Ishikawa (cell line): ENCODE data around the gene CALCR.

ENCODE experiments used
- CEBPB ChIP-seq: IDR thresholded peaks from 2 replicates; pipeline ENCODE4 v1.6.1; 2012
- CREB1 ChIP-seq: IDR thresholded peaks from 2 replicates; pipeline ENCODE4 v1.6.1; 2012; ENCODE audit warnings: low read depth
- EP300 ChIP-seq: IDR thresholded peaks from 2 replicates; pipeline ENCODE4 v1.6.1; 2012; ENCODE audit warnings: borderline replicate concordance
- MAX ChIP-seq: IDR thresholded peaks from 2 replicates; pipeline ENCODE4 v1.6.1; 2012
- NFIC ChIP-seq: IDR thresholded peaks from 2 replicates; pipeline ENCODE4 v1.6.1; 2012
- RAD21 ChIP-seq: IDR thresholded peaks from 2 replicates; pipeline ENCODE4 v1.6.1; 2012; ENCODE audit warnings: low read depth
- TAF1 ChIP-seq: IDR thresholded peaks from 2 replicates; pipeline ENCODE4 v1.6.1; 2012; ENCODE audit warnings: low read depth, mild to moderate bottlenecking
- TCF12 ChIP-seq: IDR thresholded peaks from 2 replicates; pipeline ENCODE4 v1.6.1; 2012; ENCODE audit warnings: low read depth
- TEAD4 ChIP-seq: IDR thresholded peaks from 2 replicates; pipeline ENCODE4 v1.6.1; 2012
- YY1 ChIP-seq: IDR thresholded peaks from 2 replicates; pipeline ENCODE4 v1.6.1; 2012; ENCODE audit warnings: low read depth
- ZBTB7A ChIP-seq: IDR thresholded peaks from 2 replicates; pipeline ENCODE4 v1.6.1; 2012; ENCODE audit warnings: low read depth
- TF ChIP-seq, protein P1 (sequence below): IDR thresholded peaks from 2 replicates; pipeline ENCODE4 v1.6.1; 2012; ENCODE audit warnings: low read depth, mild to moderate bottlenecking
- TF ChIP-seq, protein P2 (sequence below): IDR thresholded peaks from 2 replicates; pipeline ENCODE4 v1.6.1; 2012

DNA sequence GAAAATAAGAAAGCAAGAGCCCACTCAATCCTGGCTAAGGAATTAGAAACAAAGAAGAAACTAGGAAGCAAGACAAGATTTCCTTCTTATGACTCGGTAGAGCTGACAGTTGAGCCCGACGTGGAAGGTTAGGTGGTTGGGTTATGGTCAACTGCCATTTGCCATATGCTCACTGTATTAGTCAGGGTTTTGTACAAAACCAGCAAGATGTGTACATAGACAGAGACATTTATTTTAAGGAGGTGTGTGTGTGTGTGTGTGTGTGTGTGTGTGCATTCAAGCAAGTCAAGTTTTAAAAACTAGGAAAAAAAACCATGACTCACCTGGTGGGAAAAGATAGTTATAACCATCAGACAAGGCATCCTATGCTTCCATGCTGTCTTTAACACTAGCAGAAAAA lies 183.9 kb downstream of the CALCR start:
- TF ChIP-seq EP300 (no peak), YY1 (no peak), MAX (no peak), TCF12 (no peak), NFIC (no peak), CEBPB (no peak), TAF1 (no peak), RAD21 (no peak), ZBTB7A (no peak), TEAD4 (no peak), CREB1 (no peak)
- TF ChIP-seq, protein P1, sequence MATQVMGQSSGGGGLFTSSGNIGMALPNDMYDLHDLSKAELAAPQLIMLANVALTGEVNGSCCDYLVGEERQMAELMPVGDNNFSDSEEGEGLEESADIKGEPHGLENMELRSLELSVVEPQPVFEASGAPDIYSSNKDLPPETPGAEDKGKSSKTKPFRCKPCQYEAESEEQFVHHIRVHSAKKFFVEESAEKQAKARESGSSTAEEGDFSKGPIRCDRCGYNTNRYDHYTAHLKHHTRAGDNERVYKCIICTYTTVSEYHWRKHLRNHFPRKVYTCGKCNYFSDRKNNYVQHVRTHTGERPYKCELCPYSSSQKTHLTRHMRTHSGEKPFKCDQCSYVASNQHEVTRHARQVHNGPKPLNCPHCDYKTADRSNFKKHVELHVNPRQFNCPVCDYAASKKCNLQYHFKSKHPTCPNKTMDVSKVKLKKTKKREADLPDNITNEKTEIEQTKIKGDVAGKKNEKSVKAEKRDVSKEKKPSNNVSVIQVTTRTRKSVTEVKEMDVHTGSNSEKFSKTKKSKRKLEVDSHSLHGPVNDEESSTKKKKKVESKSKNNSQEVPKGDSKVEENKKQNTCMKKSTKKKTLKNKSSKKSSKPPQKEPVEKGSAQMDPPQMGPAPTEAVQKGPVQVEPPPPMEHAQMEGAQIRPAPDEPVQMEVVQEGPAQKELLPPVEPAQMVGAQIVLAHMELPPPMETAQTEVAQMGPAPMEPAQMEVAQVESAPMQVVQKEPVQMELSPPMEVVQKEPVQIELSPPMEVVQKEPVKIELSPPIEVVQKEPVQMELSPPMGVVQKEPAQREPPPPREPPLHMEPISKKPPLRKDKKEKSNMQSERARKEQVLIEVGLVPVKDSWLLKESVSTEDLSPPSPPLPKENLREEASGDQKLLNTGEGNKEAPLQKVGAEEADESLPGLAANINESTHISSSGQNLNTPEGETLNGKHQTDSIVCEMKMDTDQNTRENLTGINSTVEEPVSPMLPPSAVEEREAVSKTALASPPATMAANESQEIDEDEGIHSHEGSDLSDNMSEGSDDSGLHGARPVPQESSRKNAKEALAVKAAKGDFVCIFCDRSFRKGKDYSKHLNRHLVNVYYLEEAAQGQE = no peak
- TF ChIP-seq, protein P2, sequence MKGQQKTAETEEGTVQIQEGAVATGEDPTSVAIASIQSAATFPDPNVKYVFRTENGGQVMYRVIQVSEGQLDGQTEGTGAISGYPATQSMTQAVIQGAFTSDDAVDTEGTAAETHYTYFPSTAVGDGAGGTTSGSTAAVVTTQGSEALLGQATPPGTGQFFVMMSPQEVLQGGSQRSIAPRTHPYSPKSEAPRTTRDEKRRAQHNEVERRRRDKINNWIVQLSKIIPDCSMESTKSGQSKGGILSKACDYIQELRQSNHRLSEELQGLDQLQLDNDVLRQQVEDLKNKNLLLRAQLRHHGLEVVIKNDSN = no peak
